GM06990 (cell line): ENCODE measurements around the gene CCDC148.
"Not testable (repeated sequence)": the region's sequence is repeated elsewhere in the genome, so short reads cannot be mapped to it uniquely, and the experiment has no call there.

Source experiments
- DNase-seq: peaks from one replicate; pipeline ENCODE4 v3.0.0-alpha.2; 2011; ENCODE audit not compliant: insufficient read length; ENCODE audit errors: extremely low read depth
- H3K27me3 ChIP-seq: replicated peaks from 2 replicates; pipeline ENCODE4 v1.6.0; 2011; ENCODE audit warnings: low read length; ENCODE audit not compliant: control insufficient read depth, insufficient read depth
- H3K36me3 ChIP-seq: 2 replicates; pipeline ENCODE4 v1.5.1; 2011; ENCODE audit warnings: low read length; ENCODE audit not compliant: control insufficient read depth, insufficient read depth
- H3K4me3 ChIP-seq: replicated peaks from 2 replicates; pipeline ENCODE4 v1.5.1; 2011; ENCODE audit warnings: low read depth, mild to moderate bottlenecking, control low read depth, low read length
- CTCF ChIP-seq: IDR thresholded peaks from 2 replicates; pipeline ENCODE4 v1.5.1; 2011; ENCODE audit warnings: low read length, control low read depth, mild to moderate bottlenecking, inconsistent platforms; ENCODE audit not compliant: insufficient read depth, poor library complexity, severe bottlenecking

CCDC148 gene

GRCh38 chr2:158357699-158358098, 98.9 kb downstream of the CCDC148 start:
- no peaks in the 10 kb centered on the region; the same call in 1 of the 2 replicates for H3K27me3 ChIP-seq
- no peak for TF ChIP-seq CTCF
- no peak for DNase-seq
- no peak overlapping the region for H3K4me3 ChIP-seq
- H3K36me3 ChIP-seq, result no peaks in the 10 kb centered on the region

DNA sequence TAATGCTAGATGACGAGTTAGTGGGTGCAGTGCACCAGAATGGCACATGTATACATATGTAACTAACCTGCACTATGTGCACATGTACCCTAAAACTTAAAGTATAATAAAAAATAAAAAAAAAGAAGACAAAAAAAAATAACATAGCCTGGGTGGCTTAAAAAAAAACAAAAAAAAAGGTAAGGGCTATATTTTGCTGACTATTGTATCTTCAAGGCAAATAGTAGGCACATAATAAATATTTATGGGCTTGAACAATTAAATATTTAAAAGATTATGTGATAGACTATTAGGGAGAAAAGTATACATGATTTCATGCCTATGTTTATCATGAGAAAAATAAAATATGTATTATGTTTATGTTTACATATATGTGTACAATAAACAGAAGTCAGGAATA, 99.4 kb downstream of the CCDC148 start:
- no peak for TF ChIP-seq CTCF
- Histone ChIP-seq H3K4me3 (no peak overlapping the region), H3K27me3 (no peaks in the 10 kb centered on the region; the same call in 1 of the 2 replicates), H3K36me3 (no peaks in the 10 kb centered on the region)
- no peak for DNase-seq

DNA sequence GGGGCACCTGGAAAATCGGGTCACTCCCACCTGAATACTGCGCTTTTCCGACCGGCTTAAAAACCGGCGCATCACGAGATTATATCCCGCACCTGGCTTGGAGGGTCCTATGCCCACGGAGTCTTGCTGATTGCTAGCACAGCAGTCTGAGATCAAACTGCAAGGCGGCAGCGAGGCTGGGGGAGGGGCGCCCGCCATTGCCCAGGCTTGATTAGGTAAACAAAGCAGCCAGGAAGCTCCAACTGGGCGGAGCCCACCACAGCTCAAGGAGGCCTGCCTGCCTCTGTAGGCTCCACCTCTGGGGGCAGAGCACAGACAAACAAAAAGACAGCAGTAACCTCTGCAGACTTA, 105.1 kb downstream of the CCDC148 start:
- H3K4me3 ChIP-seq, H3K27me3 ChIP-seq, H3K36me3 ChIP-seq, DNase-seq: not testable (repeated sequence)

- H3K36me3 ChIP-seq, DNase-seq, H3K27me3 ChIP-seq, H3K4me3 ChIP-seq: not testable (repeated sequence)
These were observed 105.6 kb downstream of the CCDC148 start for GRCh38 chr2:158350751-158351465.

- DNase-seq, result no peak
- no peak overlapping the region for H3K4me3 ChIP-seq
- no peaks in the 10 kb centered on the region for H3K36me3 ChIP-seq
- TF ChIP-seq CTCF, result no peak
- H3K27me3 ChIP-seq, result no peaks in the 10 kb centered on the region
These were observed 110.5 kb downstream of the CCDC148 start for GRCh38 chr2:158346032-158346431.

DNA sequence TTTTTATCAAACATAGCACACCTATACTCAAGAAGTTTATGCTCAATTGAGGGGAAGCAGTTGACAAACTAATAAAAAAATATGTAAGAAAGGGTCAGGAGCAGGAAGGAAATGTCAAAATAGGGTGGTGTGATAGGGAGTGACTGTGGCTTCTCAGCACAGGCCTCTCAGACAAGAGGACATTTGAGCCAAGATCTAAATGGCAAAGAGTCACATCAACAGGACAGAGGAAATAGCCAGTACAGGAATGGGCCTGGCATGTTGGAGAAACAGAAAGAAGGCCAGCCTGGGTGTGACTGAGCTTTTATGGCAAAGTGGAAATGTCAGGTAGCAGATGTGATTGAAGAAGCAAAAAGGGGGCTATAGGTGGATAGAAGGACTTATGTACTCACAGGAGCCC, 117.0 kb downstream of the CCDC148 start:
- Histone ChIP-seq H3K4me3 (no peak overlapping the region), H3K36me3 (no peaks in the 10 kb centered on the region), H3K27me3 (no peaks in the 10 kb centered on the region)
- no peak for TF ChIP-seq CTCF
- DNase-seq, result no peak

DNA sequence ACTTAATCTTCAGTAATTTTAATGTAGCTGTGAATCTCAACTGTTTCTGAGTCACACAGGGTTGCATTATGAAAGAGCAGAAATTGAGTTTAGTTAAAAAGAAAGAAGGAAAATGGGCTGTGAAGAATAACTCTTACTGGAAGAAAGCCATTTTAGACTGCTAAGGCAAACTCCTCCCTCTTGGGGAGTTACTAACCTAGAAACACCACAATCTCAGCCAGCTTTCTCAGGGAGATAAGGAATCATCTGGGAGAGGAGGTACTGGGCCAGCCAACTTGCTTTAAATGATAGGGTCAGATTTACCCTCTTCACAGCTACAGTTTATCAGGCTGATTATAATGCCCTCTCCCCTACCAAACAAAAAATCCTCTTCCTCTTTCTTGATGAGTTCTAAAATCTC, 119.5 kb downstream of the CCDC148 start:
- no peak for DNase-seq
- Histone ChIP-seq H3K4me3 (no peak overlapping the region), H3K27me3 (no peaks in the 10 kb centered on the region), H3K36me3 (no peaks in the 10 kb centered on the region)
- no peak for TF ChIP-seq CTCF

DNA sequence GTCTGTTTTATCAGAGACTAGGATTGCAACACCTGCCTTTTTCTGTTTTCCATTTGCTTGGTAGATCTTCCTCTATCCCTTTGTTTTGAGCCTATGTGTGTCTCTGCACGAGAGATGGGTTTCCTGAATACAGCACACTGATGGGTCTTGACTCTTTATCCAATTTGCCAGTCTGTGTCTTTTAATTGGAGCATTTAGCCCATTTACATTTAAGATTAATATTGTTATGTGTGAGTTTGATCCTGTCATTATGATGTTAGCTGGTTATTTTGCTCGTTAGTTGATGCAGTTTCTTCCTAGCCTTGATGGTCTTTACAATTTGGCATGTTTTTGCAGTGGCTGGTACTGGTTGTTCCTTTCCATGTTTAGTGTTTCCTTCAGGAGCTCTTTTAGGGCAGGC, 124.8 kb downstream of the CCDC148 start:
- H3K36me3 ChIP-seq, H3K27me3 ChIP-seq, H3K4me3 ChIP-seq, DNase-seq: not testable (repeated sequence)
